GM18873 (cell line): ENCODE data around the gene RABGAP1L.

ENCODE experiments used
- ATAC-seq: cut with Tn5 transposase; IDR thresholded peaks from one replicate; pipeline ENCODE4 v1.9.1; 2021; ENCODE audit warnings: mild to moderate bottlenecking, moderate library complexity, moderate number of reproducible peaks; ENCODE audit not compliant: unreplicated experiment, low FRiP score

Gene RABGAP1L

GRCh38 chr1:174726880-174727585 lies 567.7 kb downstream of the RABGAP1L start:
- no peak for ATAC-seq

GRCh38 chr1:174734270-174734669 lies 575.0 kb downstream of the RABGAP1L start:
- ATAC-seq = no peak

GRCh38 chr1:174736831-174737230 lies 577.5 kb downstream of the RABGAP1L start:
- no peak for ATAC-seq

GRCh38 chr1:174740249-174740968 lies 581.1 kb downstream of the RABGAP1L start:
- no peak for ATAC-seq

GRCh38 chr1:174742805-174743653 lies 583.7 kb downstream of the RABGAP1L start:
- ATAC-seq = no peak

- no peak for ATAC-seq
These were observed 584.6 kb downstream of the RABGAP1L start for GRCh38 chr1:174743654-174744561.

GRCh38 chr1:174744886-174745285 lies 585.6 kb downstream of the RABGAP1L start:
- no peak for ATAC-seq

- ATAC-seq = no peak
These were observed 586.9 kb downstream of the RABGAP1L start for GRCh38 chr1:174746024-174746808.

GRCh38 chr1:174747613-174748012 lies 588.3 kb downstream of the RABGAP1L start:
- no peak for ATAC-seq

GRCh38 chr1:174748586-174748985 lies 589.3 kb downstream of the RABGAP1L start:
- ATAC-seq = no peak

GRCh38 chr1:174753131-174753530 lies 593.8 kb downstream of the RABGAP1L start:
- ATAC-seq = no peak

- ATAC-seq = no peak
These were observed 602.0 kb downstream of the RABGAP1L start for GRCh38 chr1:174761335-174761734.

GRCh38 chr1:174761901-174762585 lies 602.7 kb downstream of the RABGAP1L start:
- no peak for ATAC-seq

- no peak for ATAC-seq
These were observed 604.9 kb downstream of the RABGAP1L start for GRCh38 chr1:174764191-174764590.

GRCh38 chr1:174766727-174767126 lies 607.4 kb downstream of the RABGAP1L start:
- no peak for ATAC-seq

GRCh38 chr1:174768516-174768915 lies 609.2 kb downstream of the RABGAP1L start:
- no peak for ATAC-seq

GRCh38 chr1:174768949-174769348 lies 609.6 kb downstream of the RABGAP1L start:
- no peak for ATAC-seq

- no peak for ATAC-seq
These were observed 610.7 kb downstream of the RABGAP1L start for GRCh38 chr1:174769961-174770549.
